ENCODE measurements around the gene FAXC. TPM values are rescaled to one million over a fixed set of nuclear protein-coding genes. Genes with fewer than 3 reads are reported as not detected.

FAXC gene
- total and polyA plus RNA-seq, 4 donors, result 11.7 to 51.9 (median 36.2) TPM

DNA sequence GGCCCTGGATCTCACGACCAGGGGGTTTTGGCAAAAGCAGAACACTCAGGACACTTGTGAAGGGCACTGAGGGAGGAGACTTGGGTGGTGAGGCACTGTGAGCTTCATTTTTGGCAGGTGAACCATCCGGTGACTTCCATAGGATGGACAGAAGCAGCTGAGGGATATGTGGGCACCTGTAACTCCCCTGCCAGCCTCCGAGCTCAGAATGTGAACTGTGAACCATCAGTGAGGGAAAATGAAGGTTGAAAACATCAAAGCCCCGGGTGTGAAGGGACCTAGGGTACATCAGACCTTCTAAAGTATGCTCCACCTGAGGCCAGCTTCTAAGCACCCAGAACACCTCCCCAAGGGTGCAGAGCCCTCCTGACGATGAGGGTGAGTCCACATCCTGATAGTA is 53.2 kb downstream of the FAXC start:
- WGBS (ENCODE audit: insufficient coverage), result 95% methylated on average over 3 of the region's 5 CpGs
- Histone ChIP-seq H3K27me3 (ENCODE audit: control insufficient read depth, insufficient read depth, low read length) (no peaks in the 10 kb centered on the region), H3K27ac (ENCODE audit: low read depth, low read length) (no peak overlapping the region), H3K36me3 (ENCODE audit: control insufficient read depth, insufficient read depth, low read length) (peaks cover 5% of the 10 kb centered on the region), H3K4me1 (ENCODE audit: control insufficient read depth, insufficient read depth, low read length) (no peaks in the 10 kb centered on the region), H3K9me3 (ENCODE audit: control insufficient read depth, insufficient read depth, low read length) (no peaks in the 10 kb centered on the region), H3K4me3 (ENCODE audit: low read depth, low read length) (no peak overlapping the region)
- no peak for DNase-seq (ENCODE audit: low read depth in 4 of 6, low spot score in 6 of 6)

DNA sequence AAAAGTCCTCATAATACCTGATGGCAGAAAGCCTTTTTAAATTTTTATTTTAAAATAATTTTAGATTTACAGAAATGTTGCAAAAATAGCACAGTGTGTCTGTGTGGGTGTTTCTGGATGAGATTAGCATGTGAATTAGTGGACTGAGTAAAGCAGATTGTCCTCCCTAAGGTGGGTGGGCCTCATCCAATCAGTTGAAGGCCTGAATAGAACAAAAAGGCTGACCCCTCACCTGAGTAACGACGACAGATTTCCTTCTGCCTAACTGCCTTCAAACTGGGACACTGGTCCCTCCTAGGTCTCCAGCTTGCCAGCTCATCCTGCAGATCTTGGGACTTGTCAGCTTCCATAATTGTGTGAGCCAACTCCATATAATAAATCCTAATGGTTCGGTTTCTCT is 54.2 kb downstream of the FAXC start:
- no peak for DNase-seq (ENCODE audit: low read depth in 4 of 6, low spot score in 6 of 6)
- Histone ChIP-seq H3K9me3 (ENCODE audit: control insufficient read depth, insufficient read depth, low read length) (no peaks in the 10 kb centered on the region), H3K27me3 (ENCODE audit: control insufficient read depth, insufficient read depth, low read length) (no peaks in the 10 kb centered on the region), H3K27ac (ENCODE audit: low read depth, low read length) (no peak overlapping the region), H3K4me3 (ENCODE audit: low read depth, low read length) (no peak overlapping the region), H3K4me1 (ENCODE audit: control insufficient read depth, insufficient read depth, low read length) (no peaks in the 10 kb centered on the region), H3K36me3 (ENCODE audit: control insufficient read depth, insufficient read depth, low read length) (peaks cover 9% of the 10 kb centered on the region)
- whole genome bisulfite sequencing (ENCODE audit: insufficient coverage), result 100% methylated on average over 2 of the region's 3 CpGs

DNA sequence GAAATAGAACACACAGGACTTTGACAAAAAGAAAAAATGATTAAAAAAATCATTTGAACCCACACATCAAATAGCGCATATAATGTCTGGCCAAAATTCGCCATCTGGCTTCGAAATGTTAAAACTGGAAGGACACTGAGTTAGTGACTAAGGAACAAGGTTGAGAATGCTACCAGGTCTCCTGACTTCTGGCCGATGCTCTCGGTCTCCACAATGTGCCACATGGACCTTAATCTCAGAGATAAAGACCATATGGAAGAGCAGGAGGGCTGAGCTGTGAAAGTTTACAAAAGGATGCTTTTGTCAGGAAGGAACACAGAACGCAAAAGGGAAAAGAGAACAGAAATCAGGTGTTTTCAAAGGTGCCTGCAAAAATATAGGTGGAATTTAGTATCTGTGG is 54.7 kb downstream of the FAXC start:
- 92% methylated on average over 5 of the region's 6 CpGs for WGBS (ENCODE audit: insufficient coverage)

DNA sequence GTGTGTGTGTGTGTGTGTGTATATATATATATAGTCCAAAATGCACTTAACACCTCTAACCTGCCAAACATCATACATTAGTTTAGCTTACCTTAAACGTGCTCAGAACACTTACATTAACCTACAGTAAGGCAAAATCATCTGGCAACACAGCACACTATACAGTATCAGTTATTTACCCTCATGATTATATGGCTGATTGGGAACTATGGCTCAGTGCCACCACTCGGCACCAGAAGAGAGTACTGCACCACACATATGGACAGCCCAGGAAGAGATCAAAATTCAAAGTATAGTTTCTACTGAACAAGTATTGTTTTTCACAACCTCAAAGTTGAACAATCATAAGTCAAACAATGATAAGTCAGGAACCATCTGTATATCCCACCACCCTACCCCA is 59.8 kb downstream of the FAXC start:
- Histone ChIP-seq H3K4me3 (ENCODE audit: low read depth, low read length) (no peak overlapping the region), H3K4me1 (ENCODE audit: control insufficient read depth, insufficient read depth, low read length) (no peaks in the 10 kb centered on the region), H3K9me3 (ENCODE audit: control insufficient read depth, insufficient read depth, low read length) (no peaks in the 10 kb centered on the region), H3K27me3 (ENCODE audit: control insufficient read depth, insufficient read depth, low read length) (no peaks in the 10 kb centered on the region), H3K36me3 (ENCODE audit: control insufficient read depth, insufficient read depth, low read length) (peaks cover 11% of the 10 kb centered on the region), H3K27ac (ENCODE audit: low read depth, low read length) (no peak overlapping the region)
- WGBS (ENCODE audit: insufficient coverage), result 100% methylated on average over 1 of the region's 2 CpGs
- DNase-seq (ENCODE audit: low read depth in 4 of 6, low spot score in 6 of 6), result no peak

More for the DNA sequence above, 54.7 kb downstream of the FAXC start:
- Histone ChIP-seq H3K4me1 (ENCODE audit: control insufficient read depth, insufficient read depth, low read length) (no peaks in the 10 kb centered on the region), H3K36me3 (ENCODE audit: control insufficient read depth, insufficient read depth, low read length) (peaks cover 13% of the 10 kb centered on the region), H3K9me3 (ENCODE audit: control insufficient read depth, insufficient read depth, low read length) (no peaks in the 10 kb centered on the region), H3K27me3 (ENCODE audit: control insufficient read depth, insufficient read depth, low read length) (no peaks in the 10 kb centered on the region), H3K4me3 (ENCODE audit: low read depth, low read length) (no peak overlapping the region), H3K27ac (ENCODE audit: low read depth, low read length) (no peak overlapping the region)
- no peak for DNase-seq (ENCODE audit: low read depth in 4 of 6, low spot score in 6 of 6)

DNA sequence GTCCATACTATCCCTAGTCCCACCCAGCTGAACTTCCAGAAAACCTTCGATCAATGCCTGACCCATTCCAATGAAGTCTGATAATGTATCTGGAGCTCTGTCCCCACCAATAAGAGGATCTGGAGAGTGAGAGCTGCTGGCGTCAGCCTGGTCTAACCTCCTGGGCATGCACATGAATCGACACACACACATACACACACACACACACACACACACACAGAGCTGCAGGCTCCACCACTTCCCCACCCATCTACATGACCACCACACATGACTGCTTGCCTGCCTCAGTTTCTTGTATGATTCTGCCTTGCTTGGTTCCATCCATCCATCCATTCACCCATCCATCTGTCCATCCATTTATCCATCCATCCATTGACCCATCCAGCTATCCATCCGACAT is 60.8 kb downstream of the FAXC start:
- 100% methylated on average over 3 of the region's 4 CpGs for WGBS (ENCODE audit: insufficient coverage)
- Histone ChIP-seq H3K4me1 (ENCODE audit: control insufficient read depth, insufficient read depth, low read length) (no peaks in the 10 kb centered on the region), H3K4me3 (ENCODE audit: low read depth, low read length) (no peak overlapping the region), H3K27me3 (ENCODE audit: control insufficient read depth, insufficient read depth, low read length) (no peaks in the 10 kb centered on the region), H3K36me3 (ENCODE audit: control insufficient read depth, insufficient read depth, low read length) (peaks cover 8% of the 10 kb centered on the region), H3K9me3 (ENCODE audit: control insufficient read depth, insufficient read depth, low read length) (no peaks in the 10 kb centered on the region), H3K27ac (ENCODE audit: low read depth, low read length) (no peak overlapping the region)
- DNase-seq (ENCODE audit: low read depth in 4 of 6, low spot score in 6 of 6), result no peak

DNA sequence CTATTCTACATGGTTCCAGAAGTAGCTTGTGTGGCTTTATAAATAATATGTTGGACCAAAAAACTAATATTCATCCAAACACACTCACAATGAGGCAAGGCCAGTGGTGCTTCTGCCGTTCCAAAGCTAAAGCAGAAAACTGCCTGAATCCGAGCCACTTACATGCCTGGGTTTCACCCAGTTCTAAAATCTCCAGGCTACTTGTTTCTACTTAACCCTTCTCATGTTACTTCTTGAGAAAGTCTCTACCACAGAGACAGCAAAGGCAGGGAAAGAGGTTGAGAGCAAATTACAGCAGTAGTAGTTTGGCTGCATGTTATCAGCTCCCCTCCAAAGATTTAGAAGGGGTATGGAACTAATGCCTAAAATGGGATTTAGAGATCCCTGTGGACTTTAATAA is 62.0 kb downstream of the FAXC start:
- Histone ChIP-seq H3K27ac (ENCODE audit: low read depth, low read length) (no peak overlapping the region), H3K4me3 (ENCODE audit: low read depth, low read length) (no peak overlapping the region), H3K27me3 (ENCODE audit: control insufficient read depth, insufficient read depth, low read length) (no peaks in the 10 kb centered on the region), H3K9me3 (ENCODE audit: control insufficient read depth, insufficient read depth, low read length) (no peaks in the 10 kb centered on the region), H3K36me3 (ENCODE audit: control insufficient read depth, insufficient read depth, low read length) (peaks cover 8% of the 10 kb centered on the region), H3K4me1 (ENCODE audit: control insufficient read depth, insufficient read depth, low read length) (no peaks in the 10 kb centered on the region)
- DNase-seq (ENCODE audit: low read depth in 4 of 6, low spot score in 6 of 6), result no peak
- no CpG with 5 or more reads among the region's 2 CpGs for WGBS (ENCODE audit: insufficient coverage)

DNA sequence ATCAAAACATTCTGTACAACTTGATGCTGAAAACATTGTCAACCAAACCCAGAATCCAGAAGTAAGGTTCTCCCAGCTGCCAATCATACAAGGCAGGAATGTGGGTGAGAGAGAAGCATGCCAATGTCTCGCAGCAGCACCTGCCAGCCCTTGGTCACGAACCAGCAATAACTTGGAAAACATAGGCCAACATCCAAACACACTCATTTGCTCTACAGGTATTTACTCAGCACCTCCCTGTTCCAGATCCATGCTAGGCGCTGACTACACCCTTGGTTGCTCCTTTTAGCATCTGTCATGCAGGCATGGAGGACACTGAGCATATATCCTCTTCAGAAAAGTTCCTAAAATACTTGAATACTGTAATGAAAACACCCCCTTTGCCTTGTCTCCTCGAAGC is 63.6 kb downstream of the FAXC start:
- Histone ChIP-seq H3K4me1 (ENCODE audit: control insufficient read depth, insufficient read depth, low read length) (no peaks in the 10 kb centered on the region), H3K9me3 (ENCODE audit: control insufficient read depth, insufficient read depth, low read length) (no peaks in the 10 kb centered on the region), H3K27ac (ENCODE audit: low read depth, low read length) (no peak overlapping the region), H3K36me3 (ENCODE audit: control insufficient read depth, insufficient read depth, low read length) (peaks cover 7% of the 10 kb centered on the region), H3K27me3 (ENCODE audit: control insufficient read depth, insufficient read depth, low read length) (no peaks in the 10 kb centered on the region), H3K4me3 (ENCODE audit: low read depth, low read length) (no peak overlapping the region)
- 86% methylated on average over 3 of the region's 4 CpGs for WGBS (ENCODE audit: insufficient coverage)
- DNase-seq (ENCODE audit: low read depth in 4 of 6, low spot score in 6 of 6), result no peak

DNA sequence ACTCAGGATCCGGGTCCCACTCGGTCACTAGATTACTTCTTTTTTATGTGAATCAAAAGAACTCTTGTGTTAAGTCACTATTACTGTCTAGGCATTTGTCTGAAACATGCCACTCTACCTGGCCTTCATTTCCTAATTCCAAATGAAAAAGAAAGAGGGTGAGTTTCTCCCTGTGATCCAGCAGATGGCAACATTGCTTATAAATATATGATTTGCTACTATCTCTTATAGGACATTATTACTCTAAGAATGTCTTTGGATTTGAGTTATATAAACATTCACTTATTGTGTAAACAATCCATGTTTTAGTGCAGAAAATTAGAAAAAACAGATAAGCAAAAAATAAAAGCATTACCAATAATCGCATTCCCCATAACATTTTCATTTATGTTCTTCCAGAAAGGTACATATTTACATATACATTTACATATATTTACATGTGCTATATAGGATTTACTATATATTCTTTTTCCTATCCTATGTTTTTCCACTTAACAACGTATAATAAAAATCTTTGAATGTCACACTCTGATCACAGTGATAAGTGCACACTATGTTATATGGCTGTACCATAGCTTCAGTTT is 66.9 kb downstream of the FAXC start:
- peak in 4 of 6 donors; percentile 7 to 73 (median 20) for DNase-seq (ENCODE audit: low read depth in 4 of 6, low spot score in 6 of 6)
- no CpG with 5 or more reads among the region's 4 CpGs for WGBS (ENCODE audit: insufficient coverage)
- no peaks in the 10 kb centered on the region for H3K36me3 ChIP-seq (ENCODE audit: control insufficient read depth, insufficient read depth, low read length)
- H3K4me3 ChIP-seq (ENCODE audit: low read depth, low read length), result no peak overlapping the region
- no peak overlapping the region for H3K27ac ChIP-seq (ENCODE audit: low read depth, low read length)
- H3K27me3 ChIP-seq (ENCODE audit: control insufficient read depth, insufficient read depth, low read length), result no peaks in the 10 kb centered on the region
- no peaks in the 10 kb centered on the region for H3K4me1 ChIP-seq (ENCODE audit: control insufficient read depth, insufficient read depth, low read length)
- no peaks in the 10 kb centered on the region for H3K9me3 ChIP-seq (ENCODE audit: control insufficient read depth, insufficient read depth, low read length)

DNA sequence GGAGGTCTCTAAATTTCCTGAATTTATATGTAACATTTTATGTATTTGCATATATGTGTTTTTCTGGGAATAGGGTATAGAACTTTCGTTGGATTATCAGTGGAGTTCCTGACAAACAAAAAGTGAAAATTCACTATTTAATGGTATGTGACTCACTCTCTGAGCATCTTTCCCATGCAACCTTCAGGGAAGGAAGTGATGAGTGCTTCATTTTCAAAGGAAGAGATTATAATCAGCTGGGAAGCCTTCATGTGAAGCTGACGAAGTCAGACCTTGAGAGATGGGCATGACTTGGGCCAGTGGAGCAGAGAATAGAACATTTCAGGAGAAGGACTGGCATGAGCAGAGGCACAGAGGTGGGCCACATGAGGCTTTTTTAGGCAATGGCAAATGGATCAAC is 72.7 kb downstream of the FAXC start:
- WGBS (ENCODE audit: insufficient coverage), result 67% methylated on average over 1 of the region's 2 CpGs

DNA sequence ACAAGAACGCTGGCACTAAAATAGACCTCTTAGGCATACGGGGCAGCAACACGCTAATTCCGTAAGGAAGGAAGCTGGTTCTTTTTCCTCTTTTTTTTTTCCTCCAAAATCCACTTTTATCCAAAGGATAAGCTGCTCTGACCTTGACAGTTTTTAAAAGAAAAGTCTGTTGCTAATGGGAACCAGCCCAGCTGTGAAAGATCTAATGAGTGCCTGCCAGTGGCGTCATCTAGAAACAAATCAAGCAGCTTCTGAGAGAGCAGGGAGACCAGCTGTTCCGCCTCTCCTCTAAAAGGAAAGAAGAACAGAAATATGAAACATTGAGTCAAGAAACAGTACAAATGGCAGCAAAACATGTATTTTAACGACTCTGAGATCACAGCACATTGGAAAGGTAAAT is 78.6 kb downstream of the FAXC start:
- WGBS (ENCODE audit: insufficient coverage), result 82% methylated on average over 6 of the region's 7 CpGs
- no peak overlapping the region for H3K27ac ChIP-seq (ENCODE audit: low read depth, low read length)
- H3K4me3 ChIP-seq (ENCODE audit: low read depth, low read length), result no peak overlapping the region
- no peaks in the 10 kb centered on the region for H3K4me1 ChIP-seq (ENCODE audit: control insufficient read depth, insufficient read depth, low read length)
- H3K9me3 ChIP-seq (ENCODE audit: control insufficient read depth, insufficient read depth, low read length), result no peaks in the 10 kb centered on the region
- H3K36me3 ChIP-seq (ENCODE audit: control insufficient read depth, insufficient read depth, low read length), result no peaks in the 10 kb centered on the region
- DNase-seq (ENCODE audit: low read depth in 4 of 6, low spot score in 6 of 6), result peak in 2 of 6 donors; percentile 27 to 66
- H3K27me3 ChIP-seq (ENCODE audit: control insufficient read depth, insufficient read depth, low read length), result no peaks in the 10 kb centered on the region

More for the DNA sequence above, 72.7 kb downstream of the FAXC start:
- Histone ChIP-seq H3K27me3 (ENCODE audit: control insufficient read depth, insufficient read depth, low read length) (no peaks in the 10 kb centered on the region), H3K36me3 (ENCODE audit: control insufficient read depth, insufficient read depth, low read length) (no peaks in the 10 kb centered on the region), H3K4me3 (ENCODE audit: low read depth, low read length) (no peak overlapping the region), H3K9me3 (ENCODE audit: control insufficient read depth, insufficient read depth, low read length) (no peaks in the 10 kb centered on the region), H3K4me1 (ENCODE audit: control insufficient read depth, insufficient read depth, low read length) (no peaks in the 10 kb centered on the region), H3K27ac (ENCODE audit: low read depth, low read length) (no peak overlapping the region)
- DNase-seq (ENCODE audit: low read depth in 4 of 6, low spot score in 6 of 6), result no peak
